Measurements from ENCODE around the gene DEPDC5. TPM values are rescaled to one million over a fixed set of nuclear protein-coding genes. Genes with fewer than 3 reads are reported as not detected.

The DEPDC5 gene
- total RNA-seq, 1 donor from 2014 or later: 29.9 TPM

DNA sequence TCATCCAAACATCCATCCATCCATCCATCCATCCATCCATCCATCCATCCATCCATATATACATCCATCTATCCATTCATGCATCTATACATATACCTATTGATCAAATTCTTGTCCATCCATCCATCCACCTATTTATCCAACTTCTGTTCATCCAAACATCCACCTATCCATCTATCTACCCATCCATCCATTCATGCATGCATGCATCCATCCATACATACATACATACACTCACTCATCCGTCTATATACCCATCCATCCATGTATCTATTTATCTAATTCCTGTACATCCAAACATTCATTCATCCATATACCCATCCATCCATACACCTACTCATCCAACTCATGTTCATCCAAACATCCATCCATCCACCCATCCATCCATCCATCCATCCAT is 171.2 kb downstream of the DEPDC5 start:
- DNase-seq (ENCODE audit: low spot score): no peak

GRCh38 chr22:31926024-31926423 is 172.2 kb downstream of the DEPDC5 start:
- no peak for DNase-seq (ENCODE audit: low spot score)

DNA sequence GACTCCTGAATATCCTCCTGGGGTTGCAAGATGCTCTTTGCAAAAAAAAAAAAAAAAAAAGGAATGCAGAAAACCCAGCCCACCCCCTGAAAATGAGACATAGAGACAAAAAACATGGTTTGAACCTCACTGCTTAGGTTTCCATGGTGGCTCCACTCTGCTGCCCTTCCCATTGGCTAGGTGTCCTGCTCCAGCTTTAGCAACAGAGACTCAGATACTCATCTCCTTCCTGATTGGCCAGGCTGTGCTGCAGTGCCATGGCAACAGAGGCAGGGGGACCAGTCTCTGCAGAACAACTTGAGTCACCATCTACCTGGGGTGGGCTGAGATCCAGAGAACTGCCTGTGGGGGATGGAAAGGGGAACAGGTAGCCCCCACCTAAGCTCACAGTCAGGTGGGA is 173.2 kb downstream of the DEPDC5 start:
- DNase-seq (ENCODE audit: low spot score): no peak

DNA sequence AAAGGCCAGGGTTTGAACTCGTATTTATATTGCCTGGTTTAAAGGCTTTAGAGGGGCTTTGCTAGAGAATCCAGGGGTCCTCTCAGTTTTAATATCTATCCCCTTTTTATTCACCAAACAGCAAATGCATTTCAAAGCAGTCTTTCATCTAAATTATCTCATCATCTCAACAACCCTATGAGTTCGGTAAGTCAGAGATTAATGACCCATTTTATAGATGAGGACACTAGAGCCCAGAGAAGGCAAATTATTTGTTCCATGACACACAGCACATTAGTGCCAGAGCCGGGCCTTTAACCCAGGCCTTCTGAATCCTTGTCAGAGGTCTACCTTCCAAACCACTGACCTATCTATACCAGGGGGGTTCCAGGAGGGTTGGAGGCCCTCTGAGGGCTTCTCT is 173.7 kb downstream of the DEPDC5 start:
- DNase-seq (ENCODE audit: low spot score): no peak

GRCh38 chr22:31929167-31929930 is 175.5 kb downstream of the DEPDC5 start:
- DNase-seq (ENCODE audit: low spot score): peak; percentile 66

DNA sequence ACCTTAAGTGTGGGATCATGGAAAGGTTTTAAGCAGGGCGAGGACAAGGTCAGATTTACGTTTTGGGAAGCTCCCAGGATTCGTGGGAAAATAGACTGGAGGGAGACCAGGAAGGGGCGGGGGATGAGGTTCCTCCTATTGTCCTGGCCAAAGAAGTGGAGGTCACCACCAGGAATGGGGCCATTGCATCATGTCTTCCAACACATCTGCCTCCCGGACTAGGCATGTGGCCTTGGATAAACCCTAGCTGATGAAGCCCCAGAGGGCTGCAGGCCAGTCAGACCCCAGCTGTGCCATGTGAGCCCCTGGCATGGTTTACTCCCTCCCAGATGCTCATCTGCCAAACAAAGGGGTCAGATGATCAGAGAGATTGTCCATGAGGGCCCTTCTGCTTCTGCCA is 179.0 kb downstream of the DEPDC5 start:
- DNase-seq (ENCODE audit: low spot score): no peak

DNA sequence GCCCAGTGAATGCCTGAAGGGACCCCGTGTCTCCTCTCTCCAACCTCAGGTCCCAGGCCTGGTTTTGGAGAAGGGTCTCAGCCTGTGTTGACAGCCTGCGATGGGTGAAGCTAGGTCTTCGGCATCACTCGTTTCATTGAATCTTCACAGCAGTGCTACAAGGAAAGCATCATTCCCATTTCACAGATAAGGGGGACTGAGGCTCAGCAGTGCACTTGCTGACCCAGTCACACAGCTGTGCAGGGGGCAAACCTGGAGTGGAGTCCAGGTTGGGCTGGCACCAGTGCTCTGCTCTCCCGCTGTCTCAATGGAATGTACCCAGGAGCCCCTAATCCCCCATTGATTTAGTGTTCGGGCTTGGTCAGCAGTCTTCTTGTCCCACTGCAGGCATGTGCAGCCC is 179.6 kb downstream of the DEPDC5 start:
- no peak for DNase-seq (ENCODE audit: low spot score)

GRCh38 chr22:31933816-31934482 is 180.1 kb downstream of the DEPDC5 start:
- no peak for DNase-seq (ENCODE audit: low spot score)

GRCh38 chr22:31935961-31936635 is 182.3 kb downstream of the DEPDC5 start:
- peak; percentile 61 for DNase-seq (ENCODE audit: low spot score)

DNA sequence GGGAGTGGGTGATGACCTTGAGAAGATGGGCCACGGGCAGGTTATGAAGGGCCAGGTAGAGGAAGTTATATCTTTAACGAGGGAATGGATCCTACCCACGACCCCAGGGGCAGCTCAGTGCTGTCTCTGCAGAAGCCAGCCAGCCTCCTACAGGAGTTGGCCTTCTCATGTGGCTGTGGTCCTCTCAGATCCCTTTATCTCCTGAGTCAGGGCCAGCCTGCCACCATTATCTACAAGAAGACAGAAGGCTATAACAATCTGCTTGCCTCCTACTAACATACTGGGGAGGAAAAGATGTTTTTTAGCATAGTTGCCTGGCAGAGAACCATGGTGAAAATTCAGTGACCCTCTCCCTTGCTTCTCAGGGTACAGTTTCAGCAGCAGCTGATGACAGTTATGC is 183.5 kb downstream of the DEPDC5 start:
- no peak for DNase-seq (ENCODE audit: low spot score)

DNA sequence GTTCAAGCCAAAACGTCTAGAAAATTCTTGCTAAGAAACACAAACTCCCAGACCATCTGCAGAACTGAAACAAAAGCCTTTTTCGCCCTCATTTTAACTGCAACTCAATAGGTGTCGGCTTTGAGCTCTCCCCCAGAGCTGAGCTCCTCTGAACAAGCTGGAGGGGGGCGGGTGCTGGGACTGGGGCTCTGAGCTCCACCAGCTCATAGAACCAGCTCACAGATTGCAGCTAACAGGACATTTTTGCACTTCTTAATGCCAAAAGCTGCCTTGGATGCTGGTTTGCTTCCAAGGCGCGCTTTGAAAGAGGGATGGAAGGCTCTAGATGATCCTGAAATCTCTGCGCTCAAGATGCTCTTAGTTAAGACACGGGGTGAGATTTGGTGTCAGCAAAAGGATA is 184.5 kb downstream of the DEPDC5 start:
- peak; percentile 64 for DNase-seq (ENCODE audit: low spot score)

DNA sequence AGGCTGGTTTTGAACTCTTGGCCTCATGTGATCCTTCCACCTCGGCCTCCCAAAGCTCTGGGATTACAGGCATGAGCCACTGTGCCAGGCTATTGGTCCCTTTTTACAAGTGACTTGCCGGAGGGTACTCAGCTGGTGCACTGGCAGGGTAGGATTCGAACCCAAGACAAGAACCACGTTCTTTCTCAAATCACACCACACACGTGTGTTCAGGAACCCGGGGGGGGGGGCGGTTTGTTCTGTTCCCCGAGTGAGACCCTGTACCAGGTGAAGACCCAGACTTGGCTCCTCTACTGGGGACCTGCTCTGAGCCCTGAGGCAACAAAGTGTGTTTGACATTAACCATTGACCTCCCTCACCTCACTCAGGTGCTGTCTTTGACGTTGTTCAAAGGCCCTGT is 186.7 kb downstream of the DEPDC5 start:
- DNase-seq (ENCODE audit: low spot score): no peak

DNA sequence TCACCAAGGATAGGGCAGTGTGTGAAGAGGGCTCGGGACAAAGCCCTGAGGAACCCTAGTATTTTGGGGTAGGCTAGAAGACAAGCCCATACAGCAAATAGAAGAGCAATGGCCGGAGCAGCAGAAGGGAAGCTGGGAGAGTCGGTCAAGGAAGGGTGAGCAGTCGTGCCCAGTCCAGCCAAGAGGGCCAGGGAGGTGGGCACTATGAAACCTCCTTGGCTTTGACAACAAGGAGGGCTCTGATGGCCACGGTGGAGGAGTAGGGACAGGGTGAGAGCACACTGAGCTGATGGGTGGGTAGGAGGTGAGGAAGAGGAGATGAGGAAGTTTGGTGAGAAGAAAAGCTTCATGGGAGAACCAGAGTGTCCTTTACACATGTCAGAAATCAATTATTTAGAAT is 188.3 kb downstream of the DEPDC5 start:
- DNase-seq (ENCODE audit: low spot score): no peak

- no peak for DNase-seq (ENCODE audit: low spot score)
These were observed 189.6 kb downstream of the DEPDC5 start for GRCh38 chr22:31943206-31943977.

DNA sequence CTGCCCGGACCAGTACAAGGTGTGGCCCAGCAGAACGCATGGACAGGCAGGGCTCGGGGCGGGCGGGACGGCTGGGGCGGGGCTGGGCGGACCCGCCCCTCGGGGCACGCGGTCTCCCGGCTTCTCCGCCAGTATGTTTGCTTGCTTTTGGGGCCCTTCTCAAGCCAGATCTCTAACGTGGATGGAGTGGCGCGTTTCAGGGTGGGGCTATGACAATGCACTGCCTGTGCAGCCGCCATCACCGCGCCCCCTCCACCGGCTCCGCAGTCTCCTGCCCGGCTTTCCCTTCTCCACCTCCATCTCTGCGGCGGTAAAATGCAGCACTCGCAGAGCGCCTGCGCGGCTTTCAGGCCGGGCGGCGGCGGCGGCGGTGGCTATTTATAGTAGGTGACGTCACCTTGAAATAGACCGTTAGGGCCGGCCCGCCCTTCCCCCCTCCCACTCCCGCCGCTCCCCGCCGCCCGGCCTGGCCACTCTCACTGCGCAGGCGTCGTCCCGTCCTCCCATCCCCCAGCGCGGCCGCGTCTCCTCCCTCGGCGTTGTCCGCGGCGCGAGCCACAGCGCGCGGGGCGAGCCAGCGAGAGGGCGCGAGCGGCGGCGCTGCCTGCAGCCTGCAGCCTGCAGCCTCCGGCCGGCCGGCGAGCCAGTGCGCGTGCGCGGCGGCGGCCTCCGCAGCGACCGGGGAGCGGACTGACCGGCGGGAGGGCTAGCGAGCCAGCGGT is 190.3 kb downstream of the DEPDC5 start, which contains the start of gene YWHAH:
TSS of gene YWHAH (plus strand) at position 558 of the 722 bp plus-strand sequence. CDS start 199 bp downstream, outside the sequence.
- peak; percentile 97 for DNase-seq (ENCODE audit: low spot score)

DNA sequence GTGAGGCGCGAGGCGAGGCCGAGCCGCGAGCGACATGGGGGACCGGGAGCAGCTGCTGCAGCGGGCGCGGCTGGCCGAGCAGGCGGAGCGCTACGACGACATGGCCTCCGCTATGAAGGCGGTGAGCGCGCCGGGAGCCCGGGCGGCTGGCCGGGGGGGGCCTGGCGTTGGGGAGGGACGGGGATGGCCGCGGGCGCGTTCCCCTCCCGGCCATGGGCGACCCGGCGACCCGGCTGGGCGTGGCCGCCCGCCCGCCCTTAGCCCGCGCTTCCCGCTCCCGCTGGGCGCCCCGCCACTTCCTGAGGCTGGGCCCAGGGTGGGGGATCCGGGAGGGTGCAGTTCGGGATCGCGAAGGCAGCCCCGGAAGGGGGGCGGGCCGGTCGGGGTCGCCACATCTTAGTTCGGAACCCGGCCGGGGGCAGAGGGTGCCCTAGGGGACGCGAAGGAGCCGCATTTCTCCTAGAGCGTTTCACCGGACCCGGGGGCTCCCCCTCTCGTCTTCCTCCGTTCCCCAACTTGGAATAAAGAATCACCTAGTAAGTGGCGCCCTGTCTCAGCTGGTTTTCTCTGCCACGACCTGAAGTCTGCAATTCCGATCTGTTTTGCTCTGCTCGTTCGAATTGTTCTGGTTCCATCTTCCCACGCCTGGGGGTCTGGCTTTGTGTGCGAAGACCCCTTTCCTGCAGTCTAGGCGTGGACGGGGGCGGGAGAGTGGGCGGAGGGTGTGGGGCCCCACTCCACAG is 191.1 kb downstream of the DEPDC5 start:
- no peak for DNase-seq (ENCODE audit: low spot score)

GRCh38 chr22:31945443-31945855 is 191.6 kb downstream of the DEPDC5 start:
- no peak for DNase-seq (ENCODE audit: low spot score)

DNA sequence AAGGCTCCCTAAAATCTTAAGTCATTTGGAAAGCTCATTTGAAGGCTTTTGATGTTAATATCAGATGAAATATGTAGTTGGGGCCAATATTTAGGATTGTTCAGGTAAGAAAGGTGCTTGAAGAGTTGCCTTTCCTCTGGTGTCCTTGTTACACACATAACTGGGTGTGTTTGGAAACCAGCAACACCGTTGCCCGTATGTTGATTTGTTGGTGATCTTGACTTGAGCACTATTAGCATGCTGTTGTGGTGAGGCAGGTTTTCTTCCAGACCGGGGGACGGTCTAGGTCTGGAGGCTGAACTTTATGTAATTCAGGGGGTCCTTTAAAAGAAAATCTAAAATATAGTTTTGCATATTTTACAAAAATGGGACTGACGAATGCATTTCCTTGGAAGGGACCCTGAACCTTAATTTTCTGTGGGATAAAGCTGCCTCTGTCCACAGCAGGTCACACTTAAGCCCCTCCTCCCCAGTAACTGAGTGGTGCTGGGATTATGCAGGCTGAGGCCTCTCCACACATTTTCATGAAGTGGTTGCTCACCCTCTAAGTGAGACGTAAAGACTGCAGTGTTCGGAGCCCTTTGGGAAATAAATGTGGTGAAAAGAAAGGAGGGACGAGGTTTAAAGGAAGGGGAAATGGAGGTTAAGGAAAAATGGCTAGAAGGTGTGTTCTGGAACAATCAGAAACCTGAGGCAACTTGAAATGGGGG is 192.3 kb downstream of the DEPDC5 start:
- no peak for DNase-seq (ENCODE audit: low spot score)

- DNase-seq (ENCODE audit: low spot score): no peak
These were observed 193.5 kb downstream of the DEPDC5 start for GRCh38 chr22:31947296-31947695.

- no peak for DNase-seq (ENCODE audit: low spot score)
These were observed 194.2 kb downstream of the DEPDC5 start for GRCh38 chr22:31948002-31948401.

Measured in umbilical cord (tissue), 2 donors.